ENCODE data around the gene SIMC1.

DNA sequence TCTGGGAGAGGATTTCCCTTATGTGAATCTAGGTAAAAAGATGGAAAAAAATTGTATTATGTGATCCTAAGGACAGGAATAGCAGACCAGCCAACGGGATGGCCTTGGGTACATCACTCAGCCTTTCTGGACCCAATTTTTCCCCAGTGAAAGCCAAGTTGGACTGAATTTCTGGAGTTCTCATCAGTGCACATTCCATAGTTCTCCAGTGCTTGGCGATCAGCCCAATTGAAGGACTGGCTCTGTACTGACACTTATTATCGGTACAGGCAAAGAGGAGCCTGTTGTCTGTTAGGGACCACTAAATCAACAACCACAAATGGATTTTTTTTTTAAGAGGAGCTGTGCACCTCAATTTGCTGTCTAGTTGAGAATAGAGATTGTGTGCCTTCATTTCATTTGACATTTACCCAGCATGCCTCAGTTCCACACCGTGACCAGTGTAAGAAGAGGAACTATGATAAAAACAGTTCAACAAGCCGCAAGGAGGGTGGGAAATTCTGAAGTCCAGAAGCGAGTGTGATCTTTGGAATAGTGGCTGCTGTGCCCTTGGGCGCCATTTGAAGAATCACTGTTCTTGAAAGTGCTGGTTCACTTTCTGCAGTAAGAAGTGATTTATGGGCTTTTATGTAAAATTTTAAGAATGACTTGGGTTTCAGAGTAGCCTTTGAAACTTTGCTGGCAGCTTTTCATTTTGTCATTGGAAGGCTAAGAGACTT is 135.0 kb downstream of the SIMC1 start:
- no peak for TF ChIP-seq EZH2 (IDR thresholded peaks at IDR 0.05; ENCODE audit: insufficient read depth, low read length)
- TF ChIP-seq, protein P1, sequence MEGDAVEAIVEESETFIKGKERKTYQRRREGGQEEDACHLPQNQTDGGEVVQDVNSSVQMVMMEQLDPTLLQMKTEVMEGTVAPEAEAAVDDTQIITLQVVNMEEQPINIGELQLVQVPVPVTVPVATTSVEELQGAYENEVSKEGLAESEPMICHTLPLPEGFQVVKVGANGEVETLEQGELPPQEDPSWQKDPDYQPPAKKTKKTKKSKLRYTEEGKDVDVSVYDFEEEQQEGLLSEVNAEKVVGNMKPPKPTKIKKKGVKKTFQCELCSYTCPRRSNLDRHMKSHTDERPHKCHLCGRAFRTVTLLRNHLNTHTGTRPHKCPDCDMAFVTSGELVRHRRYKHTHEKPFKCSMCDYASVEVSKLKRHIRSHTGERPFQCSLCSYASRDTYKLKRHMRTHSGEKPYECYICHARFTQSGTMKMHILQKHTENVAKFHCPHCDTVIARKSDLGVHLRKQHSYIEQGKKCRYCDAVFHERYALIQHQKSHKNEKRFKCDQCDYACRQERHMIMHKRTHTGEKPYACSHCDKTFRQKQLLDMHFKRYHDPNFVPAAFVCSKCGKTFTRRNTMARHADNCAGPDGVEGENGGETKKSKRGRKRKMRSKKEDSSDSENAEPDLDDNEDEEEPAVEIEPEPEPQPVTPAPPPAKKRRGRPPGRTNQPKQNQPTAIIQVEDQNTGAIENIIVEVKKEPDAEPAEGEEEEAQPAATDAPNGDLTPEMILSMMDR (IDR thresholded peaks at IDR 0.05; ENCODE audit: insufficient read depth, low read depth, low read length) = no peak
